GM04504 (cell line): ENCODE results near the gene MINDY3.
"Not testable (repeated sequence)": the region's sequence is repeated elsewhere in the genome, so short reads cannot be mapped to it uniquely, and the experiment has no call there.

Experiments
- DNase-seq: peaks from one replicate; pipeline ENCODE4 v3.0.0-alpha.2; 2012; ENCODE audit warnings: low read depth

MINDY3 gene

DNA sequence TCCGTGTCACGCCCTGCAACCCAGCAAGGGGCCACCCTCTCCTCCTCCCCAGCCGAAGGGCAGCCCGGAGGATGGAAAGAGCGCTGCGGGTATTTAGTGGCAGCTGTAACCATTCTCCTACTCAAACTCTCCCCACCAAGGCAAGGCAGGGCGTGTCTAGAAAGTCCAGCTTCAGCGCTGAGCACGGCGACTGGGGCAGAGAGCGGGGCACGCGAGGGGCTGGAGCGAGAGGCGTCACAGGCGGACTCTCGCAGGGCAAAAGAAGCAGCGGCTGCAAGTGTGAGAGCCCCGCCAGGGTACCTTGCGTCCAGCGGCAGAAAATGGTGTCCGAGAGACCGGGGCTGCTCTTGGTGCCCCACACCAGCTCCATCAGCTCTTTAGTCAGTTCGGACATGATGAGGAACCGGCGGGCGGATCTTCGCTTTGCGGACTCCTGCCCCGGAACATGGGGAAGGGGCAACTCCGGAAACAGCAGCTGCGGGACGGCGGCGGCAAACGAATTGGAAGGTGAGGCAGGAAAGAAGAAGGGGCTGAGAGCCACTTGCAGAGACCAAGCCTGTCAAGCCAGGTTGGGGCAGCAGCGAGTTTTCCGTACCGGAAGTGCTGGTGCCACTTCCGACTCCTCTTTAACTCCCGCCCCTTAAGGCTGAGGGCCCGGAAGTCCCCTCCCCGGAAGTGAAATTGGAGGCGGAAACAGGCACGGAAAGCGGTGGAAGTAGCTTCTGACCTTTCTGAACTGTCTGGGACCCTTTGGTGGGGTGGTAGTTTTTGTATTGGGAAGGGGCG, at the start of gene MINDY3:
Gene MINDY3 (minus strand): TSS at position 602 of the 786 bp plus-strand sequence. CDS start 208 bp downstream, at position 394.
- no peak for DNase-seq

- DNase-seq = no peak
These were observed 41.6 kb upstream of the MINDY3 start for GRCh38 chr10:15901889-15902288.

DNA sequence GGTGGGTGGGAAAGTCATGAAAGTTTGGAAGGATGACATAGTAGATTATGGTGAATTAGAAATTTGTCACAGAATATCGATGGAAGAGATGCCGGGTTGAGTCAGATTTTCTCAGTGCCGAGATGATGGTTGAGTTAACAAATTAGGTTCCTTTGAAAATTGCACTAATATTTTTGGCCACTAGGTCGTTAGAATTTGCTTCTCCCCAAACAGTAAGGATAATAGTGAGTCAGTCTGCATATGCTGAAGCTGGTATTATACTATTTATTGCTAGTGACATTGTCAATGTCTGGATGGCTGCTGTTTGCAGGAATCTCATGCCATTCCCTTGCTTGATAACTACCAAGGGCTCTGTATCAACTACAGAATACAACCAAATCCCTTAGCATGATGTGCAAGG, 37.7 kb upstream of the MINDY3 start:
- no peak for DNase-seq

GRCh38 chr10:15897287-15897686, 37.0 kb upstream of the MINDY3 start:
- peak; percentile 6 for DNase-seq

GRCh38 chr10:15896654-15897053, 36.3 kb upstream of the MINDY3 start:
- no peak for DNase-seq

GRCh38 chr10:15884447-15884846, 24.1 kb upstream of the MINDY3 start:
- no peak for DNase-seq

DNA sequence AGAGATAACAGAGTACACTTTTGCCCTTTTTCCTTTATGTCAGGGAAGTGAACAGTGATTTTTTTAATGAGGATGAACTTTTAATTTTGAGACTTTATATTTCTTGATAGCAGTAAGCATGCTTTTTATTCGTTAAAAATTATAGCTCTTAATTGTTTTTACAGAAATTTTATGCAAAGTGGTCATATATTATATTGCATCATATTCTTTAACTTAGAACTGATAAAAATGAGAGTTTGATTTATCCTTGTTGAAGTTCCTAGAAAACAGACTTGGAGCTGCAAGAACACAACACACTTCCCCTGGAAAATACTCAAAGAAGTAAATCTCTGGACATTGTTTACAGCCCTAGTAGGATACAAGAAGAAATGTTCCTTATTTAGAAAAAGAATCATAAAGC, 21.2 kb upstream of the MINDY3 start:
- DNase-seq = no peak

GRCh38 chr10:15879663-15880062, 19.4 kb upstream of the MINDY3 start:
- DNase-seq = no peak

DNA sequence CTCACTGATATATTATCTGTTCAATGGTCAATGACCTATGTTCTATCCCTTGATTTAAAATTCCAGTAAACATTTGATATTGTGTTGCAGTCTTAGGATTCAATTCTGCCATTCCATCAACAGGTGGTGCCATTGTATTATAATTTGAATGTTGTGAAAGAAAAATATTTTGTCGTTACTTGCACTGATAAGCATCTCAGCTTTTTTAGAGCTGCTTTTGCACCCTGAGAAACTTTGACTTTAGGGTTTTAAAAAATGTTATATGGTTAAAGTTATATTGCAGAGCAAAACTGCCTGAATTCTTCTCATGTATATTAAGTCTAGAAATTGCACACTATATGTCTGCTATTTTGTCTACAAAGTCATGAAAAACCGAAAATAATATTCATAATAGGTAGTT, 18.8 kb upstream of the MINDY3 start:
- no peak for DNase-seq

DNA sequence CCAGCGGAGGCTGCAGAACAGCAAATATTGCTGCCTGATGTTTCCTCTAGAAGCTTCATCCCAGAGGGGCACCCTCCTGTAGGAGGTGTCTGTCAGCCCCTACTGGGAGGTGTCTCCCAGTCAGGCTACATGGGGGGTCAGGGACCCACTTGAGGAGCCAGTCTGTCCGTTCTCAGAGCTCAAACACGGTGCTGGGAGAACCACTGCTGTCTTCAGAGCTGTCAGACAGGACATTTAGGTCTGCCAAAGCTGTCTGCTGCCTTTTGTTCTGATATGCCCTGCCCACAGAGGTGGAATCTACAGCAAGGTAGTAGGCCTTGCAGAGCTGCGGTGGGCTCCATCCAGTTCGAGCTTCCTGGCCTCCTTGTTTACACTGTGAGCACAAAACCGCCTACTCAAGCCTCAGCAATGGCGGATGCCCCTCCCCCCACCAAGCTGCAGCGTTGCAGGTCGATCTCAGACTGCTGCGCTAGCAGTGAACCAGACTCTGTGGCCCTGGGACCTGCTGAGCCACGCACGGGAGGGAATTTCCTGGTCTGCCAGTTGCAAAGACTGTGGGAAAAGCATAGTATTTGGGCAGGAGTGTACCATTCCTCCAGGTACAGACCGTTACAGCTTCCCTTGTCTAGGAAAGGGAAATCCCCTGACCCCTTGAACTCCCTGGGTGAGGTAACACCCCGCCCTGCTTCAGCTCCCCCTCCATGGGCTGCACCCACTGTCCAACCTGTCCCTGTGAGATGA, 17.7 kb upstream of the MINDY3 start:
- no peak for DNase-seq

DNA sequence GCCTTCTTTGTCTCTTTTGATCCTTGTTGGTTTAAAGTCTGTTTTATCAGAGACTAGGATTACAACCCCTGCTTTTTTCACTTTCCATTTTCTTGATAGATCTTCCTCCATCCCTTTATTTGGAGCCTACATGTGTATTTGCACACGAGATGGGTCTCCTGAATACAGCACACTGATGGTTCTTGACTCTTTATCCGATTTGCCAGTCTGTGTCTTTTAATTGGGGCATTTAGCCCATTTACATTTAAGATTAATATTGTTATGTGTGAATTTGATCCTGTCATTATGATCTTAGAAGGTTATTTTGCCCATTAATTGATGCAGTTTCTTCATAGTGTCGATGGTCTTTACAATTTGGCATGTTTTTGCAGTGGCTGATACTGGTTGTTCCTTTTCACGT, 16.0 kb upstream of the MINDY3 start:
- not testable (repeated sequence) for DNase-seq

DNA sequence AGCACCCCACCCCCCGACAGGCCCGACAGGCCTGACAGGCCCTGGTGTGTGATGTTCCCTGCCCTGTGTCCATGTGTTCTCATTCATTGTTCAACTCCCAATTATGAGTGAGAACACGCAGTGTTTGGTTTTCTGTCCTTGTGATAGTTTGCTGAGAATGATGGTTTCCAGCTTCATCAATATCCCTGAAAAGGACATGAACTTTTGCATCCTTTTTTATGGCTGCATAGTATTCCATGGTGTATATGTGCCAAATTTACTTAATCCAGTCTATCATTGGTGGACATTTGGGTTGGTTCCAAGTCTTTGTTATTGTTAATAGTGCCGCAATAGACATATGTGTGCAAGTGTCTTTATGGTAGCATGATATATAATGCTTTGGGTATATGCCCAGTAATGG, 12.3 kb upstream of the MINDY3 start:
- not testable (repeated sequence) for DNase-seq

GRCh38 chr10:15871823-15872222, 11.5 kb upstream of the MINDY3 start:
- no peak for DNase-seq

- no peak for DNase-seq
These were observed 9.6 kb upstream of the MINDY3 start for GRCh38 chr10:15869935-15870334.

DNA sequence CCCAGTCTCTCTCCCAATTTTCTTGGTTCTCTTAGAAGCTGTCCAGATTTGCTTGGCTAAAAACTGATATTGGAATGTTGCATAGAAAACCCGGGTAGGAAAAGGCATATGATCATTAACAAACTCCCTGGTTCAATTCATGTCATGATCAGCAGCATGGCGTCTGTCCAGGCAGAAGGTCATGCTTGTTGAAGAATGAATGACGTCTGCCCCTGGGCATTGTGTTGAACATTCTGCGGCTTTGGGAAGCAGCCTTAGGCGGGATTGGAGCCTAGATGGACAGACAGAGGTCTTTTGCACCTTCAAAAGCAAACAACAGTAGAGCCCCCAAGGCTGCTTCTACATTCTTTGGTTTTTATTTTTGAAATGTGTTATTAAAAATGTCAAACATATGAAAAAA, 7.7 kb upstream of the MINDY3 start:
- no peak for DNase-seq

- DNase-seq = no peak
These were observed 5.0 kb upstream of the MINDY3 start for GRCh38 chr10:15865304-15865703.

GRCh38 chr10:15864419-15864818, 4.1 kb upstream of the MINDY3 start:
- DNase-seq = no peak

DNA sequence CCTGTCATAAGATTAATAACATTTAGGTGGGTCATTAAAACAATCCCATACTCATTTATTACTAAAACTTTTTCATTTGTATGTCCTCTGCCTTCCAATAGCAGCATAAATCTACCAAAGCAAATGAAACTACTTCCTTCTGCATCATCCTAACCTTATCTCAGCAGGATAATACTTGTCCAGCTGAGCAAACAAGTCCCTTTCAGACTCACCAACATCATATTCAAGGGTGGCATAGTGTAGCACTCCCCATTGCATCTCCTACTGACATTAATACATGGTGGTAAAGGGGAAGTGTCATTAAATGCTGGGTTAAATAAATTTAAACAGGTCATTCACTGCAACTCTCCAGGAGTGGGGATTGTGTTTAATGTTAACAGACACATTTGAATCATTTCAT, 3.4 kb upstream of the MINDY3 start:
- no peak for DNase-seq

- DNase-seq = no peak
These were observed 3.0 kb upstream of the MINDY3 start for GRCh38 chr10:15863323-15863722.

DNA sequence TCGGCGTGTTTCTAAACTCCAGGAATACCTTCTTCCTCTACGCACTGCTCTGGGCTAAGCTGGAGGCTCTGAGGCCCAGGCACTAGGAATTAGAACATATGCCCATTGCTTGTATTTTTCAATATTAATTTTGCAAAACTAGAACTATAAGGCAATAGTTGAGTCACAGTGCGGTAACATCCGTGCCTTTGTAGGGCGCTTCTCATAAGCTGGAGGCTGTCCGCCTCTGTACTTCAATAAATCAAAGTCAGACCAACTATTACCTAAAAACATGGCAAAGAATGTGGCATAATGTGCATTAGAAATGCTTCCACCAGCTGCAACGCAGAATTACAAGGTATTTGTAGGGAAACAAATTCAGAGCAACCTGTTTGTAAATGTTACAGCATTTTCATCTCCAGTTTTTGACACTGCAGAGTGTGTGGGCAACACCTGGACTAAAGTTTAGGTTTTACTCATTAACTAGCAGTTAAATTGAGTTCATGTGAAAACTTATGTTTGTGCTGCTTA, 440 bp upstream of the MINDY3 start:
- DNase-seq = no peak

DNA sequence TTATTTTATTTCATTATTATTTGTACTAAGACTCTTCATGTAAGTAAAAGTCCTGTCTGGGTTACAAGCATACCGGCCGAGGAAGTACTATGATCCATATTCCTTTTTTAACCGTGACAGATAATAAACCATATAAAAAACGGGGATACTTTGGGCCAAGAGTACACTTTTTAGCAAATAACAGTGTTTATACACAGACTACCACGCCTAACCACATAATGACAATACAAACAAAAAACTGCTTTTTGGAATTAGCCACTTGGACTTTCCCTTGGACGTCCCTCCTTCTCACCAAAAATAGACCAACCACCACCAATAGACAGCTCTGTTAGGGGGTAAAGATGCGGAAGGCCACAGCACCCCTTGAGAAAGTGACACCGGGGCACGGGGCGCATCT, 800 bp downstream of the MINDY3 start:
- no peak for DNase-seq

- no peak for DNase-seq
These were observed 1.4 kb downstream of the MINDY3 start for GRCh38 chr10:15858861-15859281.

- DNase-seq = no peak
These were observed 3.2 kb downstream of the MINDY3 start for GRCh38 chr10:15857107-15857575.
